Measurements from ENCODE around the gene RIGI. TPM values are rescaled to one million over a fixed set of nuclear protein-coding genes. Genes with fewer than 3 reads are reported as not detected.

The RIGI gene
- total and polyA plus RNA-seq, 9 of the 15 experiments (the other 6 are each of a cell fraction or from before 2014, with no cell fraction given) = 0.27 to 1.1 (median 0.54) TPM

DNA sequence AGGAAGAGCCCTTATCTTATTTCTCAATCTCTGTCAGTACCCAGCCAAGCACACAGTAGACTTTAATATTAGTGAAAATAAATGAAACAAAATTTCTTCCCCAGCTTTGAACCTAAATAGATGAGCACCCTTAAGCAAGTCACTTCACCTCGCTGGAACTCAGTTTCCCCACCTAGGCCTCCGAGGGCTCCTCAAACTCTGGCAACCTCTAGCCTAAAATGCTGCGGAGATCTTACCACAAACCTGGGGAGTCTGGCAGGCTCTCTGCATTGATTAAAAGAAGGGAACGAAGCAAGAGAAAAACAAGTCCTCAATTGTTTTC, 326 bp downstream of the RIGI start:
- POLR2A ChIA-PET = interaction anchor here (0.7 to 1.1 kb wide), 6 partner anchors 9 to 499 kb away, joined by 3 to 4 read pairs (median 4); partner anchors contain the start of gene DNAJA1
- Histone ChIP-seq H4K20me1 (replicated peaks; ENCODE audit: control insufficient read depth, insufficient read depth, low read length) (no peaks in the 10 kb centered on the region), H3K9me3 (replicated peaks; ENCODE audit: control insufficient read depth, insufficient read depth, low read depth, low read length) (no peaks in the 10 kb centered on the region), H3K4me1 (replicated peaks in 1 of 2; ENCODE audit: control insufficient read depth in 2 of 2, insufficient read depth in 2 of 2, low read length in 2 of 2) (peaks cover 0 to 5% of the 10 kb centered on the region in 2 experiments; a peak in 2 of 5 replicates), H3K4me2 (ENCODE audit: insufficient read depth, low read length) (peak overlapping the region; percentile 80), H3K4me3 (peak overlapping the region; percentile 54), H3K79me2 (ENCODE audit: control insufficient read depth, insufficient read depth, low read length) (no peaks in the 10 kb centered on the region), H3K9ac (ENCODE audit: insufficient read depth in 1 of 2, low read depth in 2 of 2, low read length in 2 of 2) (peak overlapping the region; percentile 38 to 88; a peak in 3 of 4 replicates), H3K9me1 (ENCODE audit: control insufficient read depth, insufficient read depth, low read length) (no peaks in the 10 kb centered on the region), H3K27ac (ENCODE audit: extremely low read depth, low read depth, low read length) (peak overlapping the region; percentile 33; the same call in 1 of the 3 replicates), H3K27me3 (ENCODE audit: control insufficient read depth in 2 of 2, insufficient read depth in 2 of 2, low read length in 2 of 2) (no peaks in the 10 kb centered on the region), H2AFZ (ENCODE audit: low read depth, low read length) (peak overlapping the region; percentile 78), H3K36me3 (ENCODE audit: control insufficient read depth, insufficient read depth, low read length) (no peaks in the 10 kb centered on the region)
- DNase-seq (ENCODE audit: extremely low read depth in 1 of 4, low spot score in 3 of 4) (no peak), ATAC-seq (no peak), FAIRE-seq (no peak)
- no TSS peak for BruUV-seq (replicated peaks)
- CTCF ChIA-PET (ENCODE audit: low intra/inter-chr PET ratio) = interaction anchor here (2.3 kb wide), 1 partner anchor 146 kb away, joined by 17 read pairs; no protein-coding TSS in a partner anchor
- intact Hi-C loops (cut with micrococcal nuclease) = loop anchor here (1.0 to 2.0 kb wide), 2 partner anchors 47 to 146 kb away; partner anchors contain the start of gene NDUFB6
- TF ChIP-seq, protein P1, sequence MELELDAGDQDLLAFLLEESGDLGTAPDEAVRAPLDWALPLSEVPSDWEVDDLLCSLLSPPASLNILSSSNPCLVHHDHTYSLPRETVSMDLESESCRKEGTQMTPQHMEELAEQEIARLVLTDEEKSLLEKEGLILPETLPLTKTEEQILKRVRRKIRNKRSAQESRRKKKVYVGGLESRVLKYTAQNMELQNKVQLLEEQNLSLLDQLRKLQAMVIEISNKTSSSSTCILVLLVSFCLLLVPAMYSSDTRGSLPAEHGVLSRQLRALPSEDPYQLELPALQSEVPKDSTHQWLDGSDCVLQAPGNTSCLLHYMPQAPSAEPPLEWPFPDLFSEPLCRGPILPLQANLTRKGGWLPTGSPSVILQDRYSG (tag; conservative IDR thresholded peaks at IDR 0.05; ENCODE audit: low read depth) = no peak
- TF ChIP-seq ZBTB17 (CRISPR knock-in tag; IDR thresholded peaks at IDR 0.05) (no peak), ELK1 (CRISPR knock-in tag; IDR thresholded peaks at IDR 0.05) (no peak), CBX5 (IDR thresholded peaks at IDR 0.05; ENCODE audit: borderline replicate concordance, low read depth) (no peak), TBP (optimal IDR thresholded peaks at IDR 0.05; ENCODE audit: low read depth, low read length) (no peak), ZBED1 (IDR thresholded peaks at IDR 0.05) (no peak), ZNF507 (tag; conservative IDR thresholded peaks at IDR 0.05) (no peak), TRIM24 (IDR thresholded peaks at IDR 0.05) (no peak), E2F6 (IDR thresholded peaks at IDR 0.05; ENCODE audit: borderline replicate concordance in 1 of 2, extremely low read depth in 1 of 2, insufficient read depth in 1 of 2, insufficient read length in 1 of 2, low read depth in 1 of 2, low read length in 1 of 2, poor library complexity in 1 of 2, severe bottlenecking in 1 of 2) (no peak), ZNF311 (CRISPR knock-in tag; IDR thresholded peaks at IDR 0.05) (no peak), CC2D1A (IDR thresholded peaks at IDR 0.05) (no peak), SRF (CRISPR knock-in tag; IDR thresholded peaks at IDR 0.05) (no peak)
- TF ChIP-seq, protein P2, sequence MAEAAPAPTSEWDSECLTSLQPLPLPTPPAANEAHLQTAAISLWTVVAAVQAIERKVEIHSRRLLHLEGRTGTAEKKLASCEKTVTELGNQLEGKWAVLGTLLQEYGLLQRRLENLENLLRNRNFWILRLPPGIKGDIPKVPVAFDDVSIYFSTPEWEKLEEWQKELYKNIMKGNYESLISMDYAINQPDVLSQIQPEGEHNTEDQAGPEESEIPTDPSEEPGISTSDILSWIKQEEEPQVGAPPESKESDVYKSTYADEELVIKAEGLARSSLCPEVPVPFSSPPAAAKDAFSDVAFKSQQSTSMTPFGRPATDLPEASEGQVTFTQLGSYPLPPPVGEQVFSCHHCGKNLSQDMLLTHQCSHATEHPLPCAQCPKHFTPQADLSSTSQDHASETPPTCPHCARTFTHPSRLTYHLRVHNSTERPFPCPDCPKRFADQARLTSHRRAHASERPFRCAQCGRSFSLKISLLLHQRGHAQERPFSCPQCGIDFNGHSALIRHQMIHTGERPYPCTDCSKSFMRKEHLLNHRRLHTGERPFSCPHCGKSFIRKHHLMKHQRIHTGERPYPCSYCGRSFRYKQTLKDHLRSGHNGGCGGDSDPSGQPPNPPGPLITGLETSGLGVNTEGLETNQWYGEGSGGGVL (CRISPR knock-in tag; IDR thresholded peaks at IDR 0.05) = no peak
- in situ Hi-C loops (cut with MboI) = no loop called here
- WGBS (ENCODE audit: insufficient coverage, low coverage, missing lambda C conversion rate) = 6% methylated on average over 4 of the region's 4 CpGs
